WTC11 (cell line): ENCODE results near the gene COBLL1.

Source experiments
- ATF3 ChIP-seq: sonication (generic); formaldehyde crosslinking; conservative IDR thresholded peaks from 2 replicates; pipeline ENCODE4 v1.8.1; 2022; ENCODE audit warnings: mild to moderate bottlenecking, missing genetic modification reagents
- CTCF ChIP-seq: fragments of 200-600 bp; IDR thresholded peaks from 2 replicates; pipeline ENCODE4 v1.8.0; 2022; ENCODE audit warnings: antibody characterized with exemption
- E2F4 ChIP-seq: sonication (generic); formaldehyde crosslinking; IDR thresholded peaks from 2 replicates; pipeline ENCODE4 v1.8.1; 2022; ENCODE audit warnings: low read depth, mild to moderate bottlenecking, moderate library complexity, missing genetic modification reagents, borderline replicate concordance
- FOXP1 ChIP-seq: sonication (generic); formaldehyde crosslinking; IDR thresholded peaks from 2 replicates; pipeline ENCODE4 v1.8.0; 2022; ENCODE audit warnings: missing genetic modification reagents, mild to moderate bottlenecking, moderate library complexity, borderline replicate concordance
- HMGXB4 ChIP-seq: sonication (generic); formaldehyde crosslinking; IDR thresholded peaks from 2 replicates; pipeline ENCODE4 v1.8.1; 2023; ENCODE audit warnings: mild to moderate bottlenecking, moderate library complexity, missing genetic modification reagents
- MAX ChIP-seq: sonication (generic); formaldehyde crosslinking; IDR thresholded peaks from 2 replicates; pipeline ENCODE4 v1.8.0; 2022; ENCODE audit warnings: mild to moderate bottlenecking, missing genetic modification reagents
- MXD4 ChIP-seq: fragments of 250-450 bp; sonication (Bioruptor Pico); IDR thresholded peaks from 2 replicates; pipeline ENCODE4 v1.8.0; 2021; ENCODE audit warnings: mild to moderate bottlenecking, moderate library complexity, borderline replicate concordance
- SP1 ChIP-seq: sonication (generic); formaldehyde crosslinking; conservative IDR thresholded peaks from 2 replicates; pipeline ENCODE4 v1.8.1; 2022; ENCODE audit warnings: missing genetic modification reagents
- TEAD4 ChIP-seq: sonication (generic); formaldehyde crosslinking; IDR thresholded peaks from 2 replicates; pipeline ENCODE4 v1.8.0; 2022; ENCODE audit warnings: mild to moderate bottlenecking, missing genetic modification reagents
- TP53 ChIP-seq: sonication (generic); formaldehyde crosslinking; IDR thresholded peaks from 2 replicates; pipeline ENCODE4 v1.8.1; 2023; ENCODE audit warnings: mild to moderate bottlenecking, missing genetic modification reagents
- ZBTB43 ChIP-seq: sonication (generic); formaldehyde crosslinking; IDR thresholded peaks from 2 replicates; pipeline ENCODE4 v1.8.1; 2023; ENCODE audit warnings: mild to moderate bottlenecking, missing genetic modification reagents
- ZNF263 ChIP-seq: sonication (generic); formaldehyde crosslinking; IDR thresholded peaks from 2 replicates; pipeline ENCODE4 v1.8.1; 2022; ENCODE audit warnings: low read depth, mild to moderate bottlenecking, moderate library complexity, missing genetic modification reagents

- TF ChIP-seq HMGXB4 (CRISPR knock-in tag) (no peak), MXD4 (CRISPR knock-in tag) (no peak), E2F4 (CRISPR knock-in tag) (no peak), CTCF (no peak), TEAD4 (CRISPR knock-in tag) (no peak), ATF3 (no peak), MAX (CRISPR knock-in tag) (no peak), SP1 (CRISPR knock-in tag) (no peak), ZNF263 (CRISPR knock-in tag) (no peak), FOXP1 (no peak), TP53 (CRISPR knock-in tag) (no peak), ZBTB43 (CRISPR knock-in tag) (no peak)
These were observed 36.3 kb upstream of the COBLL1 start for GRCh38 chr2:164877927-164878326.
